Peyer's patch (tissue), 4 donors: ENCODE results near the gene GPRIN3. TPM values are rescaled to one million over a fixed set of nuclear protein-coding genes. Genes with fewer than 3 reads are reported as not detected.

Experiments used
- DNase-seq, 3 donors: peaks; one replicate each; pipeline ENCODE4 v3.0.0-alpha.2; 2017 to 2019
- H3K27ac ChIP-seq, 4 donors: fragments of 200-600 bp; sonication (generic); one replicate each; pipeline ENCODE4 v1.5.1; 2016 to 2019
- H3K27me3 ChIP-seq, 2 donors: fragments of 200-600 bp; sonication (generic); one replicate each; pipeline ENCODE4 v1.5.1; 2019
- H3K36me3 ChIP-seq, 3 donors: fragments of 200-600 bp; sonication (generic); one replicate each; pipeline ENCODE4 v1.5.1; 2016 to 2019
- H3K4me1 ChIP-seq, 4 donors: fragments of 200-600 bp; sonication (generic); one replicate each; pipeline ENCODE4 v1.5.1; 2016 to 2019
- H3K4me3 ChIP-seq, 4 donors: fragments of 200-600 bp; sonication (generic); 1 replicate in 3 of 4; 2 replicates in 1 of 4; pipeline ENCODE4 v1.5.1; 2016 to 2019; ENCODE audit warnings: mild to moderate bottlenecking in 1 of 4
- H3K9me3 ChIP-seq, 4 donors: fragments of 200-600 bp; sonication (generic); one replicate each; pipeline ENCODE4 v1.5.1; 2016 to 2019; ENCODE audit warnings: mild to moderate bottlenecking in 1 of 4
- CTCF ChIP-seq, 6 experiments: fragments of 450-650 bp in 4 of 6; fragments of 200-600 bp in 2 of 6; sonication (generic) in 1 of 6; IDR thresholded peaks; one replicate each; pipeline ENCODE4 v1.5.1; 2017 to 2019; ENCODE audit warnings: antibody characterized with exemption in 6 of 6, mild to moderate bottlenecking in 3 of 6, moderate library complexity in 1 of 6
- POLR2A ChIP-seq, 2 donors: fragments of 450-650 bp; IDR thresholded peaks; one replicate each; pipeline ENCODE4 v1.5.1; 2017; ENCODE audit warnings: antibody characterized with exemption in 2 of 2, mild to moderate bottlenecking in 2 of 2, moderate library complexity in 2 of 2
- total RNA-seq, 4 donors: library from RNA; depleted of rRNA; stranded (reverse); fragments of >200 nt; gene quantifications; one replicate each; pipeline ENCODE4 v1.1.0, GENCODE V29; 2016

Gene GPRIN3
- total RNA-seq, 4 donors from 2014 or later, result 13.1 to 26.8 (median 17.8) TPM

GRCh38 chr4:89193843-89194242, 113.8 kb downstream of the GPRIN3 start:
- no peak overlapping the region for H3K4me3 ChIP-seq
- DNase-seq, result no peak
- no peaks in the 10 kb centered on the region for H3K27me3 ChIP-seq
- TF ChIP-seq CTCF (IDR thresholded peaks at IDR 0.05) (no peak), POLR2A (IDR thresholded peaks at IDR 0.05) (no peak)
- no peaks in the 10 kb centered on the region for H3K9me3 ChIP-seq
- H3K36me3 ChIP-seq, result no peaks in the 10 kb centered on the region
- no peak overlapping the region for H3K27ac ChIP-seq
- no peaks in the 10 kb centered on the region for H3K4me1 ChIP-seq

Other genes starting within 250 kb of the GPRIN3 start
- 10 to 100 TPM; 12.4 to 17.7 (median 14.2) TPM for gene TIGD2, start 196.3 kb downstream of the GPRIN3 start, total RNA-seq